D721Med (cell line): ENCODE measurements around the gene ATXN7.
A peak's percentile ranks its signal among the peaks of the same experiment; 100 is the strongest.

Source experiments
- DNase-seq: peaks from one replicate; pipeline ENCODE4 v3.0.0; 2011; ENCODE audit warnings: low spot score; ENCODE audit not compliant: insufficient read length
- FAIRE-seq: peaks from 2 replicates; lab custom pipeline; 2011; peaks lifted over from hg19 to GRCh38; lab: Jason Lieb, UNC
- TF ChIP-seq, protein P1 (sequence below): IDR thresholded peaks from 2 replicates; pipeline ENCODE4 v1.5.1; 2012; ENCODE audit warnings: mild to moderate bottlenecking, control low read depth; ENCODE audit not compliant: insufficient read depth; ENCODE audit errors: missing control alignments

Gene ATXN7

DNA sequence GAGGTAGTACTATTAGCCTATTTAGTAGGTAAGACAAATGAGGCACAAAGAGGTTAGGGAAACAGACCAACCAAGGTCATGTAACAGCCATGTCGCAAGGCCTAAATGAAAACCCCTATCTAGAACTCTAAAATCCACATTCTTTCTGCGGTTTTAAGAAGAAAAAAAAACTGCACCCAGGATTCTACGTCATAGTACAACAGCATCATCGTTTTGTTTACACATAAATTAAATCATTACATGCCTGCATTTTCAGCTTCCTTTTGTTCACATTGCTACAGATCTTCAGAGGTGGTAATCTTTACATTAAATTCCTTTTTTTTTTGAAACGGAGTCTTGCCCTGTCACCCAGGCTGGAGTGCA is 160.2 kb downstream of the ATXN7 start:
- DNase-seq (no peak), FAIRE-seq (no peak)
- TF ChIP-seq, protein P1, sequence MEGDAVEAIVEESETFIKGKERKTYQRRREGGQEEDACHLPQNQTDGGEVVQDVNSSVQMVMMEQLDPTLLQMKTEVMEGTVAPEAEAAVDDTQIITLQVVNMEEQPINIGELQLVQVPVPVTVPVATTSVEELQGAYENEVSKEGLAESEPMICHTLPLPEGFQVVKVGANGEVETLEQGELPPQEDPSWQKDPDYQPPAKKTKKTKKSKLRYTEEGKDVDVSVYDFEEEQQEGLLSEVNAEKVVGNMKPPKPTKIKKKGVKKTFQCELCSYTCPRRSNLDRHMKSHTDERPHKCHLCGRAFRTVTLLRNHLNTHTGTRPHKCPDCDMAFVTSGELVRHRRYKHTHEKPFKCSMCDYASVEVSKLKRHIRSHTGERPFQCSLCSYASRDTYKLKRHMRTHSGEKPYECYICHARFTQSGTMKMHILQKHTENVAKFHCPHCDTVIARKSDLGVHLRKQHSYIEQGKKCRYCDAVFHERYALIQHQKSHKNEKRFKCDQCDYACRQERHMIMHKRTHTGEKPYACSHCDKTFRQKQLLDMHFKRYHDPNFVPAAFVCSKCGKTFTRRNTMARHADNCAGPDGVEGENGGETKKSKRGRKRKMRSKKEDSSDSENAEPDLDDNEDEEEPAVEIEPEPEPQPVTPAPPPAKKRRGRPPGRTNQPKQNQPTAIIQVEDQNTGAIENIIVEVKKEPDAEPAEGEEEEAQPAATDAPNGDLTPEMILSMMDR: no peak

DNA sequence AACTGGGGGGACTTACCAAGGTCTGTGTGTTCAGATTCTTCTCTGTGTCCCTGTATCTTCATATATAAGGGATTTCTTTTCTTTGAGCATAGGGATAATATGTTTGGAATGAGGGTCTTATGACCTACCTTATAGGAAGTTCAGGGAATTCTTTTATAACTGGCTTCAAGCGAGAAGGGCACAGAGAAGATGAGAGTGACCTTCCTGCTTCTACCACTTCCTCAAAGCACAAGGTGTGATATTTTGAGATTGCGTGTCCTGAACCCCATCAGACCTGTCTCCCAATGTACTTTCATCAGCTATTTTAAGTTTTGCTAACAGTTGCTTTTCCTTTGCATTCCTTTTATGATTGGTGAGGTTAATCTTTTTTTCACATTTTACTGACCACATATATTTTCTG is 162.7 kb downstream of the ATXN7 start:
- FAIRE-seq (no peak), DNase-seq (no peak)
- TF ChIP-seq, protein P1: no peak

DNA sequence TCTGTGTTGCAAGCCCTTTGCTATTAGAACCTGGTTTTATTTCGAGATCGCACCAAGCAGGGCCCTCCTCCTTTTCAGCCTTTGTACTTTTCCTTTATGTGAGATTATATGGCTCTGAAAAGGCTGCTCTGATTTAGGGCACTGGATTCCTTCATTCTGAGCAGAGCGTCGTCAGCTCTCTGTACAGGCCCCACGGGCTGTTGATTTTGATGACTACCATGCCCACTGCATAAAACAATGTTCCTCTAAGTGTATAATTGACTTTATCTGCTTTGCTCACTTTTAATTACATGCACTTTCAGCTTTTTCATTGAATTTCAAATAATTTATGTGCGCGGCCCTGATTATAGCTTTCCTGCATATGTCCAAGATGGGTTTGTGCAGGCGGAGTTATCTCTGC is 164.0 kb downstream of the ATXN7 start:
- DNase-seq (no peak), FAIRE-seq (no peak)
- TF ChIP-seq, protein P1: no peak

DNA sequence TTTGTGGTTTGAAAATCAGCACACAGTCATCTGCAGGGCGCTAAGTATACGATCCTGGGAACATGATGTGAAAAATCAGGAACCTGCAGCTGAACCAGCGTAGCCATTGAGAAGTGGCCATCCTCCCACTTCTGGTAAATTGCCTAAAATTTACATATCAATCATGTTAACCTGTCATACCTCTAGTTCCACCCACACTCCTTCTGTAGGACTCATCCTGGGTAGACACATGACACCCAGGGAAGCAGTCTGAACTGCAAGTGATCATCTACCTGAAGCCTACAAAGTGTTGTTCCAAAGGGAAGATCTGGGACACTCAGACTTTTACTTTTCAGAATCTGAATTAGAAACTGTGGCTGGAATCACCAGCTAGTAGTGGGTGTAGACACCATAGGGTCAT is 165.1 kb downstream of the ATXN7 start:
- no peak for FAIRE-seq
- TF ChIP-seq, protein P1: no peak
- DNase-seq: no peak

DNA sequence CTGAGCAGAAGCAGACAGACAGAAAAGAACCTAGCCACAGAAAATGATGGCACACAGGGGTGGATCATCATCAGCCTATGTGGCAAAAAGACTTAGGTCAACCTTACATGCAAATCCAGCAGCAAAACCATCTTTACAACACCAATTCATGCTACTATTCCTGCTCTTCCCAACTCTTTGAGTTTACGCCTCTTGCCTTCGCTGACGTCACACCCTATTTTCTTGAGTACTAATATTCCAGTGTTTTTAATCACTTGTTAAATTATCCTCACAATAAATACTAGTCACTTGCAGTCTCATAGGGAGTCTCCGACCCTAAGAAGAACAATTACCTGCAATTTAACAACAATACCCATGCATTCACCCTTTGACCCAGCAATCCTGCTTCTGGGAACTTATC is 165.6 kb downstream of the ATXN7 start:
- TF ChIP-seq, protein P1: no peak
- FAIRE-seq (no peak), DNase-seq (no peak)

DNA sequence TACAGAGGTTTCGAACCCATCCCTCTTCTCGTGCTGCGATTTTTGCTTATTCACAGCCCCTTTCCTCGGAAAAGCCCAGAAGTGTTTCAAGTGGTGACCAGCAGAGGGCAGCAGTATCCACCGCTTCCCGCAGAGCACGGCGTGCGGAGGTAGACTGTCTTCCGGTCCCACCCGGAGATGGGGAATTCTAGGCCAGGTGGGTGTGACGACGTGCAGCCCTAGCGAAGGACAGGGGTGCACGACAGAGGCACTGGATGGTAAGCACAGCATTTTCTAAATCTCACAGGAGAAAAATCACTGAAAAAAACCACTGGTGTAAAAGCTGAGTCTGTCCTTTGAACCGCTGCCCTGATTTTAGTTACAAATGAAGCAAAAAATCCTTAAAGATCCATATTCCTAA is 167.1 kb downstream of the ATXN7 start:
- TF ChIP-seq, protein P1: peak; percentile 97
- DNase-seq (peak; percentile 38), FAIRE-seq (peak; percentile 81)

DNA sequence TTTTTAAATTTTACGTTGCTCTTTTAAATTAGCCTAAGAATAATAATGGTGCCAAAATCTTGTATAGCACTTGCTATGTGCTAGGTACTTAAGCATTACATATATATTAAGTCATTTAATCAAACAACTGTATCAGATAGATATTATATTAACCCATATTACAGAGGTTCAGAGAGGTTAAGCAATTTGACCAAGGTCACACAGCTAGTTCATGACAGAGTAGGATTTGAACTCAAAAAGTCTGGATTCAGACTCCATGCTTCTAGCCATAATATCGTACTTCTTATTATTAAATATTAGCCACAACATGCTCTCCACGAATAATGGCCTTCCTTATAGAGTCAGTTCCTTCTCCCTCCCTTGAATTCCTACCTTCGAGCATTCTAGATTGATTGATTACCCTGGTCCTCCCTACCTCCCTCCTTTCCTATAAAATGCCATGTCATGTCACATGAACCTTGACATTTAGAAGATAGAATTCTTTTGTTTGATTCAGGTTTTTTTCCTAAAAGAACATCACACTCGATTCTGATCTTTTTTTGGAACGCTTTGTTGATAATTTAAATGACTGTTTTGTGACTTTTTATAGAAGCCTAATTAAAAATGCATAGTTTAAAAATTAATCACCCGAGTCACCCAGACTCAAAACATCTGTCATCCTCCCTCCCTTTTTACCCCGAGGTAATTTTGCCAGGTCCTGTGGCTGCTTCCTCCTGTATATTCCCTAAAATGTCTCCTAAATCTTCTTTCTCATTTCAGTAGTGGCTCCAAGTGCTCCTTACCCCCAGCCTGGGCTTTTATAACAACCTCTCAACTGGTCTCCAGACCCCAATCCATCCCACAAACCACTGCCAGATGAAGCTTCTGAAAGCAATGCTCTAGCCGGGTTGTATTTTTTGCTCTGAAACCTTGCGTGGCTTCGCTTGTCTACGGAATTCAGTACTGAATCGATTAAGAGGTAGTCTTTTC is 168.2 kb downstream of the ATXN7 start:
- TF ChIP-seq, protein P1: no peak
- DNase-seq (no peak), FAIRE-seq (peak; percentile 41)
